Esophagus muscularis mucosa (tissue), 4 donors: ENCODE data around the gene MICAL3.
"Not testable (repeated sequence)": the region's sequence is repeated elsewhere in the genome, so short reads cannot be mapped to it uniquely, and the experiment has no call there.

ENCODE experiments used
- EP300 ChIP-seq: sonication (generic); formaldehyde crosslinking; IDR thresholded peaks from one replicate; pipeline ENCODE4 v1.6.1; 2017; ENCODE audit warnings: antibody characterized with exemption
- POLR2A ChIP-seq: fragments of 450-650 bp; IDR thresholded peaks from one replicate; pipeline ENCODE4 v1.6.1; 2017; ENCODE audit warnings: antibody characterized with exemption, moderate library complexity, mild to moderate bottlenecking, low read depth
- TF ChIP-seq, protein P1 (sequence below), 3 experiments: fragments of 200-600 bp in 2 of 3; fragments of 450-650 bp in 1 of 3; sonication (generic) in 2 of 3; IDR thresholded peaks; one replicate each; pipeline ENCODE4 v1.5.1; 2017 to 2019; ENCODE audit warnings: antibody characterized with exemption in 3 of 3, mild to moderate bottlenecking in 2 of 3, moderate library complexity in 1 of 3

DNA sequence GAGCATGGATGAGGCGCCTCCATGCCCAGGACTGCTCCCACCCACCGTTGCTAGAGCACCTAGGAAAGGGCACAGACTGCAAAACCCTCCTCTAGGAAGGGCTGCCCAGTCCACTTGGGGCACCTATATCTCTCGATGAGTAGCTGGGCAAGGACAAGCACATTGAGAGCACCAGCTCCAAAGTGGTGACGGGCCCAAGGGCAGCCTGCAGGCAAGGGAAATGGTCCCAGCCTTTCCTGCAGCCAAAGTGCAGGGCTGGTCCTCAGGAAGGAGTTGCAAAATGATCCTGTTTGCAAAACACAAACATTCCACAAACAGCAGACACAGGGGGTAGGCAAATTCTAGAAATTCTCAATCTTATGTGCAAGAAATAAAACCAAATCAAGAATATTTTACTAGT lies 32.4 kb downstream of the MICAL3 start:
- TF ChIP-seq, protein P1, sequence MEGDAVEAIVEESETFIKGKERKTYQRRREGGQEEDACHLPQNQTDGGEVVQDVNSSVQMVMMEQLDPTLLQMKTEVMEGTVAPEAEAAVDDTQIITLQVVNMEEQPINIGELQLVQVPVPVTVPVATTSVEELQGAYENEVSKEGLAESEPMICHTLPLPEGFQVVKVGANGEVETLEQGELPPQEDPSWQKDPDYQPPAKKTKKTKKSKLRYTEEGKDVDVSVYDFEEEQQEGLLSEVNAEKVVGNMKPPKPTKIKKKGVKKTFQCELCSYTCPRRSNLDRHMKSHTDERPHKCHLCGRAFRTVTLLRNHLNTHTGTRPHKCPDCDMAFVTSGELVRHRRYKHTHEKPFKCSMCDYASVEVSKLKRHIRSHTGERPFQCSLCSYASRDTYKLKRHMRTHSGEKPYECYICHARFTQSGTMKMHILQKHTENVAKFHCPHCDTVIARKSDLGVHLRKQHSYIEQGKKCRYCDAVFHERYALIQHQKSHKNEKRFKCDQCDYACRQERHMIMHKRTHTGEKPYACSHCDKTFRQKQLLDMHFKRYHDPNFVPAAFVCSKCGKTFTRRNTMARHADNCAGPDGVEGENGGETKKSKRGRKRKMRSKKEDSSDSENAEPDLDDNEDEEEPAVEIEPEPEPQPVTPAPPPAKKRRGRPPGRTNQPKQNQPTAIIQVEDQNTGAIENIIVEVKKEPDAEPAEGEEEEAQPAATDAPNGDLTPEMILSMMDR (IDR thresholded peaks at IDR 0.05): not testable (repeated sequence)
- not testable (repeated sequence) for TF ChIP-seq POLR2A, EP300
